MCF 10A (cell line): ENCODE data around the gene FBLN2. TPM values are rescaled to one million over a fixed set of nuclear protein-coding genes. Genes with fewer than 3 reads are reported as not detected.

ENCODE experiments used
- BruUV-seq: library from RNA; stranded (reverse); fragments of 400-500 nt; replicated peaks from 2 replicates; lab custom pipeline; 2021; lab: Mats Ljungman, UMichigan
- CTCF ChIA-PET: fragments of 300-600 bp; sonication (Branson Sonifier 250); formaldehyde crosslinking; extraction: SDS; loops from one replicate; lab custom pipeline; 2021; ENCODE audit warnings: antibody characterized with exemption, inconsistent platforms; lab: Yijun Ruan, JAX
- POLR2A ChIA-PET: fragments of 300-600, 350-650 bp; sonication (Branson Sonifier 250); formaldehyde crosslinking; extraction: SDS; loops from one replicate; lab custom pipeline; 2020; ENCODE audit warnings: antibody characterized with exemption, inconsistent platforms; lab: Yijun Ruan, JAX
- DNase-seq: peaks from one replicate; pipeline ENCODE4 v3.0.0-alpha.2; 2018; ENCODE audit not compliant: unreplicated experiment
- H3K27ac Mint-ChIP-seq: one replicate; pipeline ENCODE4 v1.8.0; 2022; ENCODE audit warnings: mild to moderate bottlenecking, low read depth, mixed read lengths; ENCODE audit not compliant: unreplicated experiment
- H3K27me3 Mint-ChIP-seq: one replicate; pipeline ENCODE4 v1.8.0; 2022; ENCODE audit warnings: mixed read lengths; ENCODE audit not compliant: insufficient read depth, unreplicated experiment
- H3K36me3 Mint-ChIP-seq: one replicate; pipeline ENCODE4 v1.8.0; 2022; ENCODE audit warnings: mild to moderate bottlenecking, moderate library complexity, mixed read lengths; ENCODE audit not compliant: insufficient read depth, unreplicated experiment
- H3K4me1 Mint-ChIP-seq: one replicate; pipeline ENCODE4 v1.8.0; 2022; ENCODE audit warnings: mixed read lengths; ENCODE audit not compliant: insufficient read depth, unreplicated experiment
- H3K4me3 Mint-ChIP-seq: one replicate; pipeline ENCODE4 v1.8.0; 2022; ENCODE audit warnings: mild to moderate bottlenecking, moderate library complexity, mixed read lengths; ENCODE audit not compliant: unreplicated experiment
- H3K9me3 Mint-ChIP-seq: one replicate; pipeline ENCODE4 v1.8.0; 2022; ENCODE audit warnings: mixed read lengths; ENCODE audit not compliant: unreplicated experiment
- CTCF ChIP-seq: fragments of 200-600 bp; IDR thresholded peaks from one replicate; pipeline ENCODE4 v1.8.0; 2022; ENCODE audit warnings: antibody characterized with exemption, mild to moderate bottlenecking; ENCODE audit not compliant: unreplicated experiment
- intact Hi-C: fragments of 100-400 bp; cut with micrococcal nuclease; formaldehyde crosslinking; loops from 2 replicates; pipeline ENCODE4 v1.14.1; 2022
- total RNA-seq: library from RNA; stranded (reverse); gene quantifications from 2 replicates; pipeline ENCODE4 v1.2.3, GENCODE V29; 2022

The FBLN2 gene
- total RNA-seq, 1 experiment from 2014 or later, result not detected

- no TSS peak for BruUV-seq
- DNase-seq, result no peak
- TF ChIP-seq CTCF, result no peak
- intact Hi-C loops, result no loop called here
- ChIA-PET POLR2A (no interaction called here), CTCF (interaction anchor here (0.8 to 1.2 kb wide), 2 partner anchors 76 kb away, joined by 3 read pairs; no protein-coding TSS in a partner anchor)
- Mint-ChIP-seq H3K9me3 (no peaks in the 10 kb centered on the region), H3K4me1 (no peaks in the 10 kb centered on the region), H3K36me3 (no peaks in the 10 kb centered on the region), H3K4me3 (no peak overlapping the region), H3K27me3 (no peaks in the 10 kb centered on the region), H3K27ac (no peak overlapping the region)
Observed at GRCh38 chr3:13571831-13572750, 23.2 kb downstream of the FBLN2 start.

DNA sequence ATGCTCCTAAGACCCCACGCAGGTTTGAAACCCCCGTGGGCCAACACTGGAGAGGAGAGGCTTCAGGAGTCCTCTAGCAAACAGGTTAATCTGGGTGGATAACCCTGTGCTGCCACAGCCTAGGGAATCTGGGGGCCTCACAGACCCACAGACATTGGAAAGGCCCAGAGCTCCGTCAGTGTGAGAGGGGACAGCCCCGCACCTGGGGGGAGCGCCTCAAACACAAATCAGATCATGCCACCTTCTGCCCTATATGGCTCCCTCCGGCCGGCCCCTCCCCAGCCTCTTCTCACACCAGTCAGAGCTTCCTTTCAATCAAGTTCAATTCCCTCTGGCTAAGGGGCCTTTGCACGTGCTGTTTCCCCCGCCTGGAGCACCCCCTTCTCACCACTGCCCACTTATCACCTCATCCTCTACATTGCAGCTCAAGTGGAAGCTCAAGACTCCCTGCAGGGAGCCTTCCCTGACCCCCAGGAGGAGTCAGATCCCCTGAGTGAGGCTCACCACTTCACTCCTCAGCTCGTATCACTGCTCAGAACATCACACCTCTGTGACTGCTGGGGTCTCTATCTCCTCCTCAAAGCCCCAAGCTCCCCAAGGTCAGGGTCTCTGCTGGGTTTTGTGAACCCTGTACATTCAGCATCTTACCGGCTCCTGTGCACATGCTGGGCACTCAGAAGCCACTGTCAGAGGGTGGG, 24.1 kb downstream of the FBLN2 start:
- Mint-ChIP-seq H3K27me3 (no peaks in the 10 kb centered on the region), H3K4me3 (no peak overlapping the region), H3K27ac (no peak overlapping the region), H3K9me3 (no peaks in the 10 kb centered on the region), H3K4me1 (no peaks in the 10 kb centered on the region), H3K36me3 (no peaks in the 10 kb centered on the region)
- ChIA-PET POLR2A (no interaction called here), CTCF (interaction anchor here (0.6 to 1.2 kb wide), 5 partner anchors 75 to 764 kb away, joined by 3 to 4 read pairs (median 3); no protein-coding TSS in a partner anchor)
- intact Hi-C loops, result no loop called here
- TF ChIP-seq CTCF, result no peak
- no peak for DNase-seq
- no TSS peak for BruUV-seq

DNA sequence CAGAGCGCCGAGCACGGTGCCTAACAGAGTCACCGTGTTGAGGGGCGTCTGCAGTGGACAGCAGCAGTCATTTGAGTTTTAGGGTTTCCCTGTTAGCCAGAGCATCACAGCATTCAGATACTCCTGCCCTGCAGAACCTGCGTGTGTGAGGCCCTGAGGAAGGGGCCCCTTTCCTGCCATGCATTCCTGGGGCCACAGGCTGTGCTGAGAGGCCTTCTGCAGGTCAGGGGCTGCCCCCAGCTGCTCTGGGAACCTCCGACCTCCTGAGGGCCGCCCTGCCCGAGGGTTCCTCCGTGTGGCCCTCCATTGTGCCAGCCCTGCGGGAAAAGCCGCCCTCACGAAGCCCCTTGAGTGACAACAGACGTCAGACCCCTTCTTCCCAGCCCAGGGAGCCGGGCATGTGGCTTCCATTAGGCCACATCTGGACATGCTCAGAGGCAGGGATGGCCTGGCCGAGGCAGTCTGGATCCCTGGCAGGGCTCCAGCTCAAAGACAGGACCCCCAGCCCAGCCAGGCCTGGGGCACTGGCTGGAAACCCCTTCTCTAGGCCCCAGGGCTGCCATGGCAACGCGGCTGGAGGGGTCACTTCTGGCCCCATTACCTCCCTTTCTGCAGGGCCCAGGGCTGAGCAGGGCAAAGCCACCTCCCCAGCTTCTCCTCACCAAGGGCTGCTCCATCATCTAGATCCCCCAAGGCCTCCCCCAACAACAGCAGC, 25.3 kb downstream of the FBLN2 start:
- Mint-ChIP-seq H3K9me3 (no peaks in the 10 kb centered on the region), H3K36me3 (no peaks in the 10 kb centered on the region), H3K4me1 (no peaks in the 10 kb centered on the region), H3K27me3 (no peaks in the 10 kb centered on the region), H3K27ac (no peak overlapping the region), H3K4me3 (no peak overlapping the region)
- intact Hi-C loops, result no loop called here
- BruUV-seq, result no TSS peak
- ChIA-PET POLR2A (no interaction called here), CTCF (no interaction called here)
- TF ChIP-seq CTCF, result no peak
- no peak for DNase-seq
